Measurements from ENCODE around the gene PDE4D. TPM values are rescaled to one million over a fixed set of nuclear protein-coding genes. Genes with fewer than 3 reads are reported as not detected.

PDE4D gene
- total RNA-seq, 1 experiment from 2014 or later = 11.6 TPM

DNA sequence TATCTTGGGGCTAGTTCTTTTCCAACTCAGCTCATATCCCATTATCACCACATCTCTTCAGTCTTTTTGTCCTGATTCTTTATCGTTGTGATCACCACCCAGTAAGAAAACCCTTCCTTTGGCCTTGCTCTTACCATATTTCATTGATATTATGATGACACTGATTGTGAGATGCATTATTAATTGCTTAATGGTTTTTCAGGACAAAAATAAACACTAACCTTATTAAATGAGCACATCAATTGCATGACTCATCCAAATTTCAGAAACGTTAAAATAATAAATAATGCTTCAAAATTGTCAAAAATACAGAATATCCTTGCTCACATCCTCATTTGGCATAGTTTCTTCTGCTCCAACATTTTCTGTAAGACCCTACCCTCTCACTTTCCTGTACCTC lies 270.7 kb downstream of the PDE4D start:
- TF ChIP-seq CTCF (IDR thresholded peaks at IDR 0.05; ENCODE audit: unreplicated experiment) = no peak
- H3K27ac Mint-ChIP-seq (ENCODE audit: unreplicated experiment) = no peak overlapping the region

DNA sequence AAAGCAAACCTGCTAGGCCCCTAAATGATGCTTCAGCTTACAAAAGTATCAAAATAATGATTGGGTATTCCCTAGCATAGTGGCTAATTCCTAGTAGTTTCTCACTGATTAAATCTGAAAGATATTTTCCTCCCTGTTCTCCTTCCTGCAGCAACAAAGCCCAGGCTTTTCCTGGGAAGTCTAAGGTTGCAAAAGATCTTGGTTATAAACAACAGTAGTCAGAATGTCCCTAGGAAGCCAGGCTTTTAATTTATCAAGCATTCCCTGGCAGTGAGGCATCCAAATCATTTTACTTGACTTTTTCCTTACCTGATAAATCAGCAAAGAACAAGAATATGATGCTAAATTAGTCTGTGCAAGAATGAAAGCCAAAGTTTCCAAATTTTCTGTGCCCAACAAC lies 272.0 kb downstream of the PDE4D start:
- Mint-ChIP-seq H3K27me3 (ENCODE audit: unreplicated experiment) (no peaks in the 10 kb centered on the region), H3K4me1 (ENCODE audit: low read depth, unreplicated experiment) (no peaks in the 10 kb centered on the region), H3K36me3 (ENCODE audit: insufficient read depth, unreplicated experiment) (no peaks in the 10 kb centered on the region), H3K9me3 (ENCODE audit: low read depth, unreplicated experiment) (no peaks in the 10 kb centered on the region), H3K27ac (ENCODE audit: unreplicated experiment) (no peak overlapping the region), H3K4me3 (ENCODE audit: low read depth, unreplicated experiment) (no peak overlapping the region)
- DNase-seq = no peak
- no peak for TF ChIP-seq CTCF (IDR thresholded peaks at IDR 0.05; ENCODE audit: unreplicated experiment)
- CTCF ChIA-PET = interaction anchor here (0.5 kb wide), 1 partner anchor 108 kb away, joined by 3 read pairs; no protein-coding TSS in a partner anchor
- BruUV-seq (replicated peaks) = no TSS peak
- intact Hi-C loops (cut with micrococcal nuclease; ENCODE audit: unreplicated experiment) = no loop called here

More for the DNA sequence above, 270.7 kb downstream of the PDE4D start:
- H3K9me3 Mint-ChIP-seq (ENCODE audit: low read depth, unreplicated experiment) = no peaks in the 10 kb centered on the region
- no peak overlapping the region for H3K4me3 Mint-ChIP-seq (ENCODE audit: low read depth, unreplicated experiment)
- no peak for DNase-seq
- intact Hi-C loops (cut with micrococcal nuclease; ENCODE audit: unreplicated experiment) = no loop called here
- no peaks in the 10 kb centered on the region for H3K36me3 Mint-ChIP-seq (ENCODE audit: insufficient read depth, unreplicated experiment)
- H3K27me3 Mint-ChIP-seq (ENCODE audit: unreplicated experiment) = no peaks in the 10 kb centered on the region
- CTCF ChIA-PET = no interaction called here
- no peaks in the 10 kb centered on the region for H3K4me1 Mint-ChIP-seq (ENCODE audit: low read depth, unreplicated experiment)
- no TSS peak for BruUV-seq (replicated peaks)

DNA sequence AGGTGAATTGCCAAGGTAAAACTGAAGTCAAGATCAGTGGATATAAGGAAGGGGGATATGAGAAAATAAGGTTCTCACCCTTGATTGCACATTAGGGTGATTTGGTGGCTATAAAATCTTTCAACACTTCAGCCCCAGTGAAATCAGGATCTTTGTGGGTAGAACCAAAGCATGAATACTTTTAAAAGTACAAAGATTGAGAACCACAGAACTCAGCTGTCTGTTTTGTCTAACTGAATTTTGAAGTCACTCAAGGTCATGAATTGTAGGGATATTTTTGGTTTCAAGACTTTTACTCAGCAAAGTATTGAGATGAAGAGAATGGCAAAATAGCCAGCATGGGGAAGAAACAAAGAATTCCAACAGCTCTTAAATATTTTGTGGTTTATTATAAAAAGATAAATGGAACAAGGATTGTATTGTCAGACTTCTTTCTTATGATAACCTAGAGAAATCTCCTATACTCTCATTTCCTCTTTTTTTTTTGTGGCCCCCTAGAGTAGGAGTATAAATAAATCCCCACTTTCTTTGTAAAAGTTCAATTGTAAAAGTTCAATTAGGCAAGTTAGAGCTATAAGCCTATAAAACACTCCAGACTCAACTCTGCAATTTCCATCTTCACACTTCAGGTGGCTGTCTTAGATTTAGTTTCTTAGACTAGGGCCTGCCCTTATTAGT lies 272.9 kb downstream of the PDE4D start:
- CTCF ChIA-PET = no interaction called here
- H3K27me3 Mint-ChIP-seq (ENCODE audit: unreplicated experiment) = no peaks in the 10 kb centered on the region
- no peaks in the 10 kb centered on the region for H3K36me3 Mint-ChIP-seq (ENCODE audit: insufficient read depth, unreplicated experiment)
- BruUV-seq (replicated peaks) = no TSS peak
- H3K9me3 Mint-ChIP-seq (ENCODE audit: low read depth, unreplicated experiment) = no peaks in the 10 kb centered on the region
- no peak for DNase-seq
- no peaks in the 10 kb centered on the region for H3K4me1 Mint-ChIP-seq (ENCODE audit: low read depth, unreplicated experiment)
- no peak overlapping the region for H3K4me3 Mint-ChIP-seq (ENCODE audit: low read depth, unreplicated experiment)
- no peak overlapping the region for H3K27ac Mint-ChIP-seq (ENCODE audit: unreplicated experiment)
- intact Hi-C loops (cut with micrococcal nuclease; ENCODE audit: unreplicated experiment) = no loop called here
- TF ChIP-seq CTCF (IDR thresholded peaks at IDR 0.05; ENCODE audit: unreplicated experiment) = no peak

DNA sequence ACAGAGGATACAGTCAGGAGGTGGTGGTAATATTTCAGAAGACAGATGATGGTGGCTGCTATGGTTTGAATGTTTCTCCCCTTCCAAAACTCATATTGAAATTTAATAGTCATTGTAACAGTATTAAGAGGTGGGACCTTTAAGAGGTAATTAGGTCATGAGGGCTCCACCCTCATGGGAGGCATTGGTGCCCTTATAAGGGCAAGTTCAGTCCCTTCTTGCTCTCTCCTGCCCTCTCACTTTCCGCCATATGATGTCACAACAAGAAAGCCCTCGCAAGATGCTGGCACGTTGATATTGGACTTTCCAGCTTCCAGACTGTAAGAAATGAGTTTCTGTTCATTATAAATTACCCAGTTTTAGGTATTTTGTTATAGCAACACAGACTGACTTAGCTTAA lies 274.9 kb downstream of the PDE4D start:
- H3K9me3 Mint-ChIP-seq (ENCODE audit: low read depth, unreplicated experiment) = no peaks in the 10 kb centered on the region
- CTCF ChIA-PET = no interaction called here
- no peaks in the 10 kb centered on the region for H3K4me1 Mint-ChIP-seq (ENCODE audit: low read depth, unreplicated experiment)
- H3K27ac Mint-ChIP-seq (ENCODE audit: unreplicated experiment) = no peak overlapping the region
- intact Hi-C loops (cut with micrococcal nuclease; ENCODE audit: unreplicated experiment) = no loop called here
- TF ChIP-seq CTCF (IDR thresholded peaks at IDR 0.05; ENCODE audit: unreplicated experiment) = no peak
- H3K36me3 Mint-ChIP-seq (ENCODE audit: insufficient read depth, unreplicated experiment) = no peaks in the 10 kb centered on the region
- BruUV-seq (replicated peaks) = no TSS peak
- no peak overlapping the region for H3K4me3 Mint-ChIP-seq (ENCODE audit: low read depth, unreplicated experiment)
- no peaks in the 10 kb centered on the region for H3K27me3 Mint-ChIP-seq (ENCODE audit: unreplicated experiment)
- no peak for DNase-seq

Measured in Calu3 (cell line).